Breast epithelium (tissue), 3 donors: ENCODE measurements around the gene ATXN1.

Source experiments
- POLR2A ChIP-seq: fragments of 450-650 bp; IDR thresholded peaks from one replicate; pipeline ENCODE4 v1.6.1; 2016; ENCODE audit warnings: antibody characterized with exemption, mild to moderate bottlenecking, moderate library complexity
- POLR2AphosphoS5 ChIP-seq, 3 donors: sonication (generic); formaldehyde crosslinking; IDR thresholded peaks; one replicate each; pipeline ENCODE4 v1.6.1; 2017; ENCODE audit warnings: antibody characterized with exemption in 3 of 3
- TF ChIP-seq, protein P1 (sequence below), 3 donors: fragments of 450-650 bp; IDR thresholded peaks; one replicate each; pipeline ENCODE4 v1.5.1; 2016 to 2017; ENCODE audit warnings: antibody characterized with exemption in 3 of 3, mild to moderate bottlenecking in 3 of 3, moderate library complexity in 3 of 3

DNA sequence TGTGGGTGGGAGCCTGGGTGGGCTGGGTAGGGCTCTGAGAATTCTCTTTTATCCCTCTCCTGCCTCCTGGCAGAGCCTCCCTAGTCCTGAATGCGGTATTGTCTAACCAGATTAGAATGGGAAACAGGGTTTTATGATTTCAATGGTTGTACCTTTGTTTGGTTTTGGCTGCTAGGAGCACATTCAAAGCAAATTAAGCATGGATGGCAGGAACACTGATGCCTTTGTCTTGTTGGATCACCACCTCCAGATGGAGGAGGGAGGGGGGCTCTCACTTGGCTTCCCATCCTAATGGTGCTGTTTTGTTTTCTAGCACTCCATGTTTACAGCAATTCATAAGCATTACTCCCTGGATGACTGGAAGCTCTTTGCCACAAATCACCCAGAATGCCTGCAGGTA, 511.3 kb downstream of the ATXN1 start:
- TF ChIP-seq, protein P1, sequence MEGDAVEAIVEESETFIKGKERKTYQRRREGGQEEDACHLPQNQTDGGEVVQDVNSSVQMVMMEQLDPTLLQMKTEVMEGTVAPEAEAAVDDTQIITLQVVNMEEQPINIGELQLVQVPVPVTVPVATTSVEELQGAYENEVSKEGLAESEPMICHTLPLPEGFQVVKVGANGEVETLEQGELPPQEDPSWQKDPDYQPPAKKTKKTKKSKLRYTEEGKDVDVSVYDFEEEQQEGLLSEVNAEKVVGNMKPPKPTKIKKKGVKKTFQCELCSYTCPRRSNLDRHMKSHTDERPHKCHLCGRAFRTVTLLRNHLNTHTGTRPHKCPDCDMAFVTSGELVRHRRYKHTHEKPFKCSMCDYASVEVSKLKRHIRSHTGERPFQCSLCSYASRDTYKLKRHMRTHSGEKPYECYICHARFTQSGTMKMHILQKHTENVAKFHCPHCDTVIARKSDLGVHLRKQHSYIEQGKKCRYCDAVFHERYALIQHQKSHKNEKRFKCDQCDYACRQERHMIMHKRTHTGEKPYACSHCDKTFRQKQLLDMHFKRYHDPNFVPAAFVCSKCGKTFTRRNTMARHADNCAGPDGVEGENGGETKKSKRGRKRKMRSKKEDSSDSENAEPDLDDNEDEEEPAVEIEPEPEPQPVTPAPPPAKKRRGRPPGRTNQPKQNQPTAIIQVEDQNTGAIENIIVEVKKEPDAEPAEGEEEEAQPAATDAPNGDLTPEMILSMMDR (IDR thresholded peaks at IDR 0.05) = no peak
- TF ChIP-seq POLR2A = no peak
- peak in 1 of 3 donors; percentile 19 for TF ChIP-seq POLR2AphosphoS5 (IDR thresholded peaks at IDR 0.05)
